T-cell (primary cell): ENCODE data around the gene RAB11FIP3. TPM values are rescaled to one million over a fixed set of nuclear protein-coding genes. Genes with fewer than 3 reads are reported as not detected.

Experiments
- ATAC-seq, 4 experiments: fragments of 200-7000 bp in 3 of 4; fragments of 150-1000 bp in 1 of 4; cut with Tn5 transposase; replicated peaks in 1 of 4; 1 replicate in 3 of 4; 2 replicates in 1 of 4; pipeline ENCODE4 v1.10.0; 2021; ENCODE audit warnings: moderate library complexity in 3 of 4, mild to moderate bottlenecking in 2 of 4, moderate number of reproducible peaks in 1 of 4
- CTCF ChIA-PET, 2 donors: fragments of 300-600 bp; sonication (Branson Sonifier 250); formaldehyde crosslinking; loops; one replicate each; lab custom pipeline; 2022; ENCODE audit warnings: antibody characterized with exemption in 2 of 2; lab: Charles Lee
- POLR2A ChIA-PET, 2 donors: fragments of 300-600 bp; sonication (Branson Sonifier 250); formaldehyde crosslinking; loops; one replicate each; lab custom pipeline; 2022; ENCODE audit warnings: antibody characterized with exemption in 2 of 2; lab: Charles Lee
- DNase-seq, 35 experiments: peaks; one replicate each; pipeline versions ENCODE4 v3.0.0 to v3.0.0-alpha.2; 2013 to 2023
- H3K27ac ChIP-seq: one replicate; pipeline ENCODE4 v1.5.1; 2013; ENCODE audit warnings: low read length
- H3K27me3 ChIP-seq, 2 experiments: replicated peaks in 1 of 2; 1 replicate in 1 of 2; 2 replicates in 1 of 2; pipeline versions ENCODE4 v1.6.1 to v1.7.0; 2013; ENCODE audit warnings: low read length in 1 of 2, mixed read lengths in 1 of 2; ENCODE audit not compliant: control insufficient read depth in 2 of 2, insufficient read depth in 2 of 2; ENCODE audit errors: extremely low read depth in 1 of 2
- H3K36me3 ChIP-seq, 2 donors: 1 replicate in 1 of 2; 2 replicates in 1 of 2; pipeline versions ENCODE4 v1.6.1 to v1.7.0; 2013; ENCODE audit warnings: low read length in 1 of 2; ENCODE audit not compliant: control insufficient read depth in 2 of 2, insufficient read depth in 1 of 2; ENCODE audit errors: extremely low read depth in 1 of 2
- H3K4me1 ChIP-seq, 2 experiments: 1 replicate in 1 of 2; 2 replicates in 1 of 2; pipeline versions ENCODE4 v1.6.1 to v1.7.0; 2013; ENCODE audit warnings: low read length in 2 of 2, mixed read lengths in 1 of 2; ENCODE audit not compliant: insufficient read depth in 2 of 2, control insufficient read depth in 1 of 2; ENCODE audit errors: extremely low read depth in 1 of 2
- H3K4me3 ChIP-seq, 2 donors: 1 replicate in 1 of 2; 2 replicates in 1 of 2; pipeline versions ENCODE4 v1.5.1 to v1.7.0; 2013; ENCODE audit warnings: mild to moderate bottlenecking in 2 of 2, low read length in 1 of 2, moderate library complexity in 1 of 2; ENCODE audit not compliant: control insufficient read depth in 1 of 2; ENCODE audit errors: extremely low read depth in 1 of 2
- H3K9me3 ChIP-seq: 2 replicates; pipeline ENCODE4 v1.7.0; 2013
- H3K27ac Mint-ChIP-seq, 2 donors: one replicate each; pipeline ENCODE4 v1.8.0; 2020 to 2021; ENCODE audit warnings: mild to moderate bottlenecking in 2 of 2, mixed read lengths in 2 of 2
- H3K27me3 Mint-ChIP-seq, 2 donors: one replicate each; pipeline ENCODE4 v1.8.0; 2021 to 2022; ENCODE audit warnings: mixed read lengths in 2 of 2
- H3K36me3 Mint-ChIP-seq: one replicate; pipeline ENCODE4 v1.8.0; 2021; ENCODE audit warnings: mixed read lengths
- H3K4me1 Mint-ChIP-seq, 3 donors: one replicate each; pipeline ENCODE4 v1.8.0; 2020 to 2022; ENCODE audit warnings: mixed read lengths in 3 of 3, mild to moderate bottlenecking in 1 of 3
- H3K4me3 Mint-ChIP-seq, 3 donors: one replicate each; pipeline ENCODE4 v1.8.0; 2020 to 2022; ENCODE audit warnings: mild to moderate bottlenecking in 3 of 3, mixed read lengths in 3 of 3, moderate library complexity in 3 of 3
- H3K9me3 Mint-ChIP-seq, 3 donors: one replicate each; pipeline ENCODE4 v1.8.0; 2020 to 2022; ENCODE audit warnings: mixed read lengths in 3 of 3
- WGBS: methylation state at CpG from one replicate; pipeline ENCODE4 v1.1.5; 2013; ENCODE audit warnings: missing lambda C conversion rate; ENCODE audit not compliant: insufficient coverage; 5-methylcytosine and 5-hydroxymethylcytosine counted together
- total RNA-seq, 35 experiments: library from RNA in 6 of 35; stranded (reverse) in 6 of 35; fragments of 120-200 nt in 1 of 35; gene quantifications; one replicate each; pipeline versions ENCODE4 v1.2.1 to v1.2.4 and lab custom pipeline; 2013 to 2026

Gene RAB11FIP3
- total RNA-seq, 5 donors from 2014 or later (not counting 1 experiment from before 2014, with no cell fraction given) = 36.9 to 49.0 (median 44.1) TPM

DNA sequence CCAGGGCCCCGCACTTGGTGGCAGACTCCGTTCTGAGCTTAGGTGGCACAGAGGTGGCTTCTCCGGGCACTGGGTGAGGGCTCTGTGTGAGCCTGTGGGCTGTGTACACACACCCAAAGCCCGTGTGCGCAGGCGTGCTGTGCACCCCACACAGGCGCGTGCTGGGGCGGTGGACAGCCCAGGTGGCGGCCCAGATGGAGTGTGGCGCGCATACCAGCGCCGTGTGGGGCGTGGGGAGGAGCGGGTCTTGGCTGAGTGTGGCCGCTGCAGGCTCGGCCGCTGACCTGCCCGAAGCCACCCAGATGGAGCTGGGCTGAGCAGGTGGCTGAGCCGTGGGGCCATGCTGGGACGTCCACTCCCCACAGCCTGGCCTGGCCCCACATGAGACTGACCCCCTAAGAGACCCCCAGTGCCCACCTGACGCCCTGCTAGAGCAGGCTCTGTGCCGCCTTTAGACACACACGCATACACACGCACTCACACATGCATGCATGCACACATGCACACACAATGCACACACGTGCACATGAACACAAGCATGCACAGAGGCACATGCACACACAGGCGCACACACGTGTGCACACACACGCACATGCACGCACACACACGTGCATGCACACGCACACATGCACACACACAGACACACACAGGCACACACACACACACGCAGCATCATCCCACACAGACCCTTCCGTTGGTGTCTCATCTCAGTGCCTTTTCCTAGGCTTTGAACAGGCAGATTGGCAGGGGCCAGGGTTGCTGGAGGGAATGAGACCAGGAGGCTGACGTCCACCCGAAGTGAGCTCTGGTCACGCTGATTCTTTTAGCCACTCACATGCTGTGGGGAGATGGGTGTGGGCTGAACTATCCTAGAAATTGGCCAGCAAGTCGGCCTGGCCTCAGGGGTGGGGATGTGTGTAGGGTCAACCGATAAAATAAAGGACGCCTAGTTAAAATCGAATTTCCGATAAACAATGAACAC is 136.8 kb downstream of the RAB11FIP3 start:
- Histone ChIP-seq H3K9me3 (no peaks in the 10 kb centered on the region), H3K27ac (no peak overlapping the region), H3K4me3 (no peak overlapping the region), H3K36me3 (no peaks in the 10 kb centered on the region), H3K27me3 (peaks cover 0 to 38% of the 10 kb centered on the region in 2 experiments), H3K4me1 (peaks cover 4 to 19% of the 10 kb centered on the region in 2 experiments)
- Mint-ChIP-seq H3K27ac (peak overlapping the region in 1 of 2 donors; percentile 11), H3K36me3 (no peaks in the 10 kb centered on the region), H3K4me1 (peaks cover 9 to 12% (median 9%) of the 10 kb centered on the region in 3 donors), H3K9me3 (no peaks in the 10 kb centered on the region), H3K4me3 (no peak overlapping the region), H3K27me3 (peaks cover 0 to 16% of the 10 kb centered on the region in 2 donors)
- DNase-seq (no peak), ATAC-seq (no peak)
- CTCF ChIA-PET = no interaction called here
- POLR2A ChIA-PET = no interaction called here
- WGBS = 91% methylated on average over 37 of the region's 43 CpGs

- ATAC-seq (no peak), DNase-seq (no peak)
- ChIA-PET CTCF (no interaction called here), POLR2A (no interaction called here)
- H3K9me3 ChIP-seq = no peaks in the 10 kb centered on the region
- Mint-ChIP-seq H3K36me3 (no peaks in the 10 kb centered on the region), H3K9me3 (no peaks in the 10 kb centered on the region), H3K27ac (no peak overlapping the region), H3K27me3 (peaks cover 0 to 15% of the 10 kb centered on the region in 2 donors), H3K4me1 (peaks cover 9 to 12% (median 10%) of the 10 kb centered on the region in 3 donors), H3K4me3 (no peak overlapping the region)
- H3K27me3 ChIP-seq = peaks cover 0 to 29% of the 10 kb centered on the region in 2 experiments
- 82% methylated on average over 27 of the region's 30 CpGs for WGBS
- H3K27ac ChIP-seq = no peak overlapping the region
- H3K36me3 ChIP-seq = no peaks in the 10 kb centered on the region
- H3K4me3 ChIP-seq = no peak overlapping the region
- peaks cover 4 to 28% of the 10 kb centered on the region in 2 experiments for H3K4me1 ChIP-seq
Measured at GRCh38 chr16:563072-563644, 137.7 kb downstream of the RAB11FIP3 start.

- Mint-ChIP-seq H3K4me3 (no peak overlapping the region), H3K27me3 (peaks cover 0 to 6% of the 10 kb centered on the region in 2 donors), H3K27ac (no peak overlapping the region), H3K9me3 (no peaks in the 10 kb centered on the region), H3K4me1 (peaks cover 17 to 19% (median 17%) of the 10 kb centered on the region in 3 donors), H3K36me3 (no peaks in the 10 kb centered on the region)
- DNase-seq (no peak), ATAC-seq (no peak)
- ChIA-PET POLR2A (no interaction called here), CTCF (no interaction called here)
- H3K27ac ChIP-seq = no peak overlapping the region
- H3K4me1 ChIP-seq = peaks cover 10 to 38% of the 10 kb centered on the region in 2 experiments
- no peaks in the 10 kb centered on the region for H3K9me3 ChIP-seq
- peaks cover 0 to 12% of the 10 kb centered on the region in 2 experiments for H3K27me3 ChIP-seq
- H3K36me3 ChIP-seq = no peaks in the 10 kb centered on the region
- no peak overlapping the region for H3K4me3 ChIP-seq
- 92% methylated on average over 36 of the region's 42 CpGs for WGBS
Measured at GRCh38 chr16:564690-565418, 139.4 kb downstream of the RAB11FIP3 start.

- Histone ChIP-seq H3K27ac (no peak overlapping the region), H3K4me3 (no peak overlapping the region), H3K36me3 (no peaks in the 10 kb centered on the region), H3K4me1 (peaks cover 11 to 43% of the 10 kb centered on the region in 2 experiments), H3K27me3 (peaks cover 0 to 12% of the 10 kb centered on the region in 2 experiments), H3K9me3 (no peaks in the 10 kb centered on the region)
- WGBS = 92% methylated on average over 24 of the region's 35 CpGs
- Mint-ChIP-seq H3K27me3 (peaks cover 0 to 6% of the 10 kb centered on the region in 2 donors), H3K4me3 (peak overlapping the region in 1 of 3 donors; percentile 78), H3K27ac (no peak overlapping the region), H3K36me3 (no peaks in the 10 kb centered on the region), H3K9me3 (no peaks in the 10 kb centered on the region), H3K4me1 (peaks cover 19 to 21% (median 20%) of the 10 kb centered on the region in 3 donors)
- DNase-seq (no peak), ATAC-seq (no peak)
- POLR2A ChIA-PET = no interaction called here
- CTCF ChIA-PET = no interaction called here
Measured at GRCh38 chr16:565419-566330, 140.2 kb downstream of the RAB11FIP3 start.

DNA sequence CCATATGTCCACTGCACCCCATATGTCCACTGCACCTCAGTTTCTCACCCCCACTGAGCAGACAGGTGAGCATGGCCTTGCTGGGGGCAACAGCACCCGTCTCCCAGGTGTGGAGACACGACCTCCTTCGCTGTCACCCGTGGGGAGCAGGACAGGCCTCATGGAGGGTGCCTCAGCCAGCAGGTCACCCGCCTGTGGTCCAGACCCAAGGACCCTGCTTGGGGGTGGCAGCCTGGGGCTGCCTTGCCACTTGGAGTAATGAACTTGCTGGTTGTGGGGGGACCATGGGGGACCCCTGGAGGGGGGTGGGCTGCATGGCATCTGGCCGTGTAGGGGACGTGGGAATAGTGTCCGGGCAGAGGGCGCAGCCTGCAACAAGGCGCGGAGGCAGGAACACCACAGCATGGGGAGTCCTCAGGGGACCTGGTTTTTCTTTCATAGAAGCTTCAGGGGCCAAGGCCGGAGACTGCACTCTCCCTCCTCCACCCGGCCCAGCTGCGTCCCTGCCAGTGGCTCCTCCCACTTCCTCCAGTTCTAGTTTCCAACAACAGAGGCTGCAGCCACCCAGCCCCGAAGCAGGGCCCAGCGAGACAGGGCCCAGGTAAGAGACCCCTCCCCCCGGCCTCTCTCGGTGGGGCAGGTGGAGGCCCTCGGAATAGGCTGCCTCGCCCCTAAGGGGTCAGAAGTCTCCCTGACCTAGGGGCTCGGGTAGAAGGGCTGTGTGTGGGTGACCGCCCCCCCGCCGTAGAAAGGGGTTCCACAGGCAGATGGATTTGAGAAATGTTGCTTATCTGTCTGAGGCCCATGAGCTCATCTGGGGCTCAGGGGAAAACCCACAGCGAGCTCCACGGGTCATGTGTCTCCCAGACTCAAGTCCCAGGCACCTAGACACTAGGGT is 141.3 kb downstream of the RAB11FIP3 start, which contains the start of gene NHLRC4:
TSS of gene NHLRC4 (plus strand) at position 531 of the 898 bp plus-strand sequence. CDS start 1,043 bp downstream, outside the sequence.
- Histone ChIP-seq H3K27me3 (peaks cover 0 to 2% of the 10 kb centered on the region in 2 experiments), H3K9me3 (no peaks in the 10 kb centered on the region), H3K4me1 (peaks cover 11 to 50% of the 10 kb centered on the region in 2 experiments), H3K4me3 (peak within 1 kb of the TSS; percentile 35 to 46), H3K36me3 (no peaks in the 10 kb centered on the region), H3K27ac (peak within 1 kb of the TSS; percentile 31)
- peaks cover 29 to 31% (median 30%) of the 10 kb centered on the region in 3 donors for H3K4me1 Mint-ChIP-seq
- peak in 29 of 35 experiments; percentile 15 to 68 (median 38) for DNase-seq
- ChIA-PET CTCF (interaction anchor here in 1 of 2 donors (0.6 kb wide), 2 partner anchors 10 to 503 kb away, joined by 4 read pairs; no protein-coding TSS in a partner anchor), POLR2A (no interaction called here)
- no peaks in the 10 kb centered on the region for H3K36me3 Mint-ChIP-seq
- peak within 1 kb of the TSS; percentile 79 to 89 for H3K27ac Mint-ChIP-seq
- 32% methylated on average over 22 of the region's 26 CpGs for WGBS
- H3K4me3 Mint-ChIP-seq = peak within 1 kb of the TSS; percentile 64 to 78 (median 65)
- peak; percentile 43 to 61 (median 50) for ATAC-seq
- H3K9me3 Mint-ChIP-seq = no peaks in the 10 kb centered on the region
- peaks cover 0 to 6% of the 10 kb centered on the region in 2 donors for H3K27me3 Mint-ChIP-seq
